ENCODE results near the gene KIAA0513.

DNA sequence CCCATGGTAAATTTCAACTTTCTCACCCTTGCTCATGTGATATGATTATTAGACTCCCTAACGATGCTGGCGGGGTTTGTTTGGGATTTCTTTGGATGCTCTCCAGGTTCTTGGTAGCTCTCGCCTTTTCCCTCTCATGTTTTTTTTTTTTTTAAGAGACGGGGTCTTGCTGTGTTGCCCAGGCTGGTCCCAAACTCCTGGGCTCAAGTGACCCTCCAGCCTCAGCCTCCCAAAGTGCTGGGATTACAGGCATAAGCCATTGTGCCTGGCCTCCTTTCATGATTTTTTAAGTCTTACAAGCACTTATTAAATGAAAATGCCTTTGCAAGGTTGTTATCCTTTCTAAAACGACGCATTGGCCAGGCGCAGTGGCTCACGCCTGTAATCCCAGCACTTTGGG lies 24.1 kb downstream of the KIAA0513 start:
- TF ChIP-seq, protein P1, sequence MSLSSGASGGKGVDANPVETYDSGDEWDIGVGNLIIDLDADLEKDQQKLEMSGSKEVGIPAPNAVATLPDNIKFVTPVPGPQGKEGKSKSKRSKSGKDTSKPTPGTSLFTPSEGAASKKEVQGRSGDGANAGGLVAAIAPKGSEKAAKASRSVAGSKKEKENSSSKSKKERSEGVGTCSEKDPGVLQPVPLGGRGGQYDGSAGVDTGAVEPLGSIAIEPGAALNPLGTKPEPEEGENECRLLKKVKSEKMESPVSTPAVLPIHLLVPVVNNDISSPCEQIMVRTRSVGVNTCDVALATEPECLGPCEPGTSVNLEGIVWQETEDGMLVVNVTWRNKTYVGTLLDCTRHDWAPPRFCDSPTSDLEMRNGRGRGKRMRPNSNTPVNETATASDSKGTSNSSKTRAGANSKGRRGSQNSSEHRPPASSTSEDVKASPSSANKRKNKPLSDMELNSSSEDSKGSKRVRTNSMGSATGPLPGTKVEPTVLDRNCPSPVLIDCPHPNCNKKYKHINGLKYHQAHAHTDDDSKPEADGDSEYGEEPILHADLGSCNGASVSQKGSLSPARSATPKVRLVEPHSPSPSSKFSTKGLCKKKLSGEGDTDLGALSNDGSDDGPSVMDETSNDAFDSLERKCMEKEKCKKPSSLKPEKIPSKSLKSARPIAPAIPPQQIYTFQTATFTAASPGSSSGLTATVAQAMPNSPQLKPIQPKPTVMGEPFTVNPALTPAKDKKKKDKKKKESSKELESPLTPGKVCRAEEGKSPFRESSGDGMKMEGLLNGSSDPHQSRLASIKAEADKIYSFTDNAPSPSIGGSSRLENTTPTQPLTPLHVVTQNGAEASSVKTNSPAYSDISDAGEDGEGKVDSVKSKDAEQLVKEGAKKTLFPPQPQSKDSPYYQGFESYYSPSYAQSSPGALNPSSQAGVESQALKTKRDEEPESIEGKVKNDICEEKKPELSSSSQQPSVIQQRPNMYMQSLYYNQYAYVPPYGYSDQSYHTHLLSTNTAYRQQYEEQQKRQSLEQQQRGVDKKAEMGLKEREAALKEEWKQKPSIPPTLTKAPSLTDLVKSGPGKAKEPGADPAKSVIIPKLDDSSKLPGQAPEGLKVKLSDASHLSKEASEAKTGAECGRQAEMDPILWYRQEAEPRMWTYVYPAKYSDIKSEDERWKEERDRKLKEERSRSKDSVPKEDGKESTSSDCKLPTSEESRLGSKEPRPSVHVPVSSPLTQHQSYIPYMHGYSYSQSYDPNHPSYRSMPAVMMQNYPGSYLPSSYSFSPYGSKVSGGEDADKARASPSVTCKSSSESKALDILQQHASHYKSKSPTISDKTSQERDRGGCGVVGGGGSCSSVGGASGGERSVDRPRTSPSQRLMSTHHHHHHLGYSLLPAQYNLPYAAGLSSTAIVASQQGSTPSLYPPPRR (CRISPR knock-in tag; IDR thresholded peaks at IDR 0.05; ENCODE audit: borderline replicate concordance), result no peak
- TF ChIP-seq, protein P2, sequence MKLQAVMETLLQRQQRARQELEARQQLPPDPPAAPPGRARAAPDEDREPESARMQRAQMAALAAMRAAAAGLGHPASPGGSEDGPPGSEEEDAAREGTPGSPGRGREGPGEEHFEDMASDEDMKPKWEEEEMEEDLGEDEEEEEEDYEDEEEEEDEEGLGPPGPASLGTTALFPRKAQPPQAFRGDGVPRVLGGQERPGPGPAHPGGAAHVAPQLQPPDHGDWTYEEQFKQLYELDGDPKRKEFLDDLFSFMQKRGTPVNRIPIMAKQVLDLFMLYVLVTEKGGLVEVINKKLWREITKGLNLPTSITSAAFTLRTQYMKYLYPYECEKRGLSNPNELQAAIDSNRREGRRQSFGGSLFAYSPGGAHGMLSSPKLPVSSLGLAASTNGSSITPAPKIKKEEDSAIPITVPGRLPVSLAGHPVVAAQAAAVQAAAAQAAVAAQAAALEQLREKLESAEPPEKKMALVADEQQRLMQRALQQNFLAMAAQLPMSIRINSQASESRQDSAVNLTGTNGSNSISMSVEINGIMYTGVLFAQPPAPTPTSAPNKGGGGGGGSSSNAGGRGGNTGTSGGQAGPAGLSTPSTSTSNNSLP (IDR thresholded peaks at IDR 0.05; ENCODE audit: low read depth, low read length), result no peak
- TF ChIP-seq, protein P3, sequence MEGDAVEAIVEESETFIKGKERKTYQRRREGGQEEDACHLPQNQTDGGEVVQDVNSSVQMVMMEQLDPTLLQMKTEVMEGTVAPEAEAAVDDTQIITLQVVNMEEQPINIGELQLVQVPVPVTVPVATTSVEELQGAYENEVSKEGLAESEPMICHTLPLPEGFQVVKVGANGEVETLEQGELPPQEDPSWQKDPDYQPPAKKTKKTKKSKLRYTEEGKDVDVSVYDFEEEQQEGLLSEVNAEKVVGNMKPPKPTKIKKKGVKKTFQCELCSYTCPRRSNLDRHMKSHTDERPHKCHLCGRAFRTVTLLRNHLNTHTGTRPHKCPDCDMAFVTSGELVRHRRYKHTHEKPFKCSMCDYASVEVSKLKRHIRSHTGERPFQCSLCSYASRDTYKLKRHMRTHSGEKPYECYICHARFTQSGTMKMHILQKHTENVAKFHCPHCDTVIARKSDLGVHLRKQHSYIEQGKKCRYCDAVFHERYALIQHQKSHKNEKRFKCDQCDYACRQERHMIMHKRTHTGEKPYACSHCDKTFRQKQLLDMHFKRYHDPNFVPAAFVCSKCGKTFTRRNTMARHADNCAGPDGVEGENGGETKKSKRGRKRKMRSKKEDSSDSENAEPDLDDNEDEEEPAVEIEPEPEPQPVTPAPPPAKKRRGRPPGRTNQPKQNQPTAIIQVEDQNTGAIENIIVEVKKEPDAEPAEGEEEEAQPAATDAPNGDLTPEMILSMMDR (CRISPR knock-in tag; IDR thresholded peaks at IDR 0.05), result no peak
- TF ChIP-seq RELA (CRISPR knock-in tag; IDR thresholded peaks at IDR 0.05), result no peak

All from HepG2 (cell line).